Stimulated activated CD8-positive, alpha-beta memory T cell treated with anti-CD3 and anti-CD28 coated beads, Interleukin-12 subunit alpha, Interleukin-12 subunit beta, amount 100 ng/mL, for 24 hours (primary cell): ENCODE results near the gene LIPI.
"Not testable (repeated sequence)": the region's sequence is repeated elsewhere in the genome, so short reads cannot be mapped to it uniquely, and the experiment has no call there.

Experiments used
- DNase-seq: peaks from one replicate; pipeline ENCODE4 v3.0.0-alpha.2; 2020; ENCODE audit errors: extremely low read depth

The LIPI gene

DNA sequence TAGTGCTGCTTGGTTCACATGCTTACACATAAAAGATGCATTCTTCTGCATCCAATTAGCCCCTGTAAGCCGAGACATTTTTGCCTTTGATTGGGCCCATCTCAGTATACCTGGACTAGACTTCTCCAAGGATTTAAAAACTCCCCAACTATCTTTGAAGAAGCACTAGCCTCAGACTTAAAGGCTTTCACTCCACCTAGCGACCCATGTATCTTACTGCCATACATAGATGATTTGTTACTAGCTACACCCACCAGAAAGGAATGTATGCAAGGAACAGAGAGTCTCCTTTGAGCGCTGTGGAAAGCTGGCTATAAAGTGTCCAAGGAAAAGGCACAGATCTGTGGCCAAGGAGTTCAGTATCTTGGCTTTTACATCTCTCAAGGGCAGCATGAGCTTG, 91.7 kb downstream of the LIPI start:
- DNase-seq = no peak

- DNase-seq = no peak
Observed at GRCh38 chr21:14116080-14116481, 94.7 kb downstream of the LIPI start.

DNA sequence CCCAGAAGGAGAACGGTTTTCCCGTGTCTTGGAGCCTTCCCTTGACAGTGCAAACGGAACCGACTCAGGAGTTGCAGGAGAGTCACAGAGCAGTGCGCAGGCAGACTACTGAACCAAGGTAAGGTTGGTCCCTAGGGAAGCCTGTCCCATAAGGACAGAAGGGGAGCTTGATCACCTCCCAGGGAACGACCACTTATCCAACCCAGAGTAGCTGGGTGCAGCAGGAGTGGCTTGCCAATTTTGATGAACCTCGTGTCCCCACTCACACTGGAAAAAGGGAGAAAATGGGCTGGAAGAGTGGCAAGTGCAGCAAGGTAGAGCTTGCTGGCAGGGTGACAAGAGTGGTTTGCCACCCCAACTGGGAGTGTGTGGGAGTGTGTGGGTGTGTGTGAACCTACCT, 95.1 kb downstream of the LIPI start:
- no peak for DNase-seq

DNA sequence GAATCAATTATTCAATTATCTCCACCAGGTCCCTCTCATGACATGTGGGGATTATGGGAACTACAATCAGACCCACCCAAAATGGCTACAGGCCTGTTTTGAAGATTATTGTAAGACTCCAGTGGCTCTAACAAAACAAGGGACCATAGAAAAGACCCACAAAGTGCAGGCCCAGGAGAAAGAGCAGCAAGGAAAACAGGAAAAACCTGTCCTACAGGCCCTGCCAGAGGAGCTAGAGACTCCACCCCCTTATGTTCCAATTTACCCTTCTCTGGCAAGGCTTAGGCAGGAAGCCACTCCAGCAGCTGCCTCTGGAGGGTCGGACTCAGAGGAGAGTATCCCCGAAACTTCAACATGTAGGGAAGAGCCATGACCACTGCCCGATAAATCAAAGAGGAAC, 96.5 kb downstream of the LIPI start:
- DNase-seq = no peak

DNA sequence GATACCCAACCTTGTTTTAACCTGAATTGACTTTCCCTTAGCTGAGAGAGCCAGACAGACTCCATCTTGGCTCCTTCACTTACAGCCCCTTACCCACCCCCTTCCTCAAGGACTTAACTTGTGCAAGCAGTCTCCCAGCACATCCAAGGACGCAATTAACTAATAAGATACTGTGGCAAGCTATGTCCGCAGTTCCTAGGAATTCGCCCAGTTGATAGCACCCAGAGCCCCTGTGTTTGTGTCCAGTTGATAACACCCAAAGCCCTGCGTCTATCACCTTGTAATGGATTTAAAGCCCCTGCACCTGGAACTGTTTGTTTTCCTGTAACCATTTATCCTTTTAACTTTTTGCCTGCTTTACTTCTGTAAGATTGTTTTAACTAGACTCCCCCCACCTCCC, 106.2 kb downstream of the LIPI start:
- not testable (repeated sequence) for DNase-seq

- DNase-seq = no peak
Observed at GRCh38 chr21:14099570-14099969, 111.2 kb downstream of the LIPI start.

DNA sequence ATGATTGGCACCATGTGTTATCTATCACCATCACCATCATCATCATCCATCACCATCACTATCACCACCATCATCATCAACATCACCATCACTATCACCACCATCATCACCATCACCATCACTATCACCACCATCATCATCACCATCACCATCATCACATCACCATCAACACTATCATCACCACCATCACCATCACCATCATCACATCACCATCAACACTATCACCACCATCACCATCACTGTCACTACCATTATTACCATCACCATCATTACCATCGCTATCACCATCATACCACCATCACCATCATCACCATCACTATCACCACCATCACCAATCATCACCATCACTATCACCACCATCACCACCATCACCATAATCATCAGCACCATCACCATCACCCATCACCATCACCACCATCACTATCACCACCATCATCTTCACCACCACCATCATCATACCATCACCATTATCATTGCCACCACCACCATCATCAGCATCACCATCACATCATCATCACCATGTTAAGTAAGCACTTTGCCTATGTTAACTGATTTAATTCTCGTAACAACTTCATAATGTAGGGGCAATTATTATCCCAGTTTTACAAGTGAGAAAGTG, 112.8 kb downstream of the LIPI start:
- DNase-seq = no peak

- no peak for DNase-seq
Observed at GRCh38 chr21:14096577-14096976, 114.2 kb downstream of the LIPI start.

DNA sequence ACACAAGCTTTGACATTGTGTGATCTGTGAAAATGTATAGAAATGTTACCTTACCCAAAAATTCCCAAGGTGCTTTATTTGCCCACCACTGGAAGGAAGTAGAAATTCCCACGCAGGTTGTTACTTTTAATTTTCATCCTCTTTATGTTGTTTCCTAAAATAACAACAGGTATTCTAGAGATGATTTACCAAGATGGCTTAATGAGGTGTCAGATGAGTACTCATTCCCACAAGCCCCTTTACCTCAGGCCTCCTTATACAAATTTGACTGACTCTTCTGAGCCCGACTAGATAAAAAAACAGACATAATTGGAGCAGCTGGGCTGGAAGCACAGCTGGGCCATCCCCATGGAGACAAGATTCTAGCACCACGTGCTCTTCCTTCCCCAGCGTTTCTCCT, 114.6 kb downstream of the LIPI start:
- no peak for DNase-seq

DNA sequence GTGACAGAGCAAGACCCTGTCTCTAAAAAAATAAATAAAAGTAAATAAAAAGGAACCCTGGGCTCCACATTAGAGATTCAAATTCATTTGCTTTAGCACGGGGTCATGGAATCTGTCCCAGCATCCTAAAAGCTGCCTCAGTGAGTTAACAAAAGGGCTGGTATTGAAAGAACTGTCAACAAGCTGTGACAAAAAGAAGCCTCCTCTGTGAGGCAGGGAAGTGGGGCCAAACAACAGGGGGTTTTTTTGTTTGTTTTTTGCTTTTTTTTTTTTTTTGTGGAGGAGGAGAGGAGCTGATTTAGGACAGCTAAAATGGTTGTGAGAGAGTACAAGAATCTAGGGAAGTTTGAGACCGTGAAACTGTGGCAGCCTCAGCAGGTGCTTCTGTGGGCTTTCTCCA, 115.7 kb downstream of the LIPI start:
- DNase-seq = no peak

- DNase-seq = no peak
Observed at GRCh38 chr21:14092834-14093560, 117.8 kb downstream of the LIPI start.

DNA sequence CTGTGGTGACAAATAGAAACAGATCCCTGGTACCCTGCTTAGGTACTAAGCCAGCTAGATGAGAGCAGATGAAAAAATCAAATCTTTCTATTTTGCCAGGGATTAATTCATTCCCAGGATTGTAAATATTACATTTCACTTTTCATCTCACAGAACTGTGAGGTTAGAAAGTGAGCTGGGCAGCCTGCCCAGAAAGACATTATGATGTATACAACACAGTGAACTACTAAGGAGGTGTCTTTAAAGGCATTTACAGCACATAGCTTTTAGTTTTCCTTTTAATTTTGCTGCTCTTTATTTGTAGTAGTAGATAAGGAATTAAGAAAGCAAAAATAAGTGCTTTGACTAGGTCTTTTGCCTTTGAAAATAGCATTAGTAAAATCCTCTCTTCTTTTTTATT, 120.6 kb downstream of the LIPI start:
- not testable (repeated sequence) for DNase-seq

DNA sequence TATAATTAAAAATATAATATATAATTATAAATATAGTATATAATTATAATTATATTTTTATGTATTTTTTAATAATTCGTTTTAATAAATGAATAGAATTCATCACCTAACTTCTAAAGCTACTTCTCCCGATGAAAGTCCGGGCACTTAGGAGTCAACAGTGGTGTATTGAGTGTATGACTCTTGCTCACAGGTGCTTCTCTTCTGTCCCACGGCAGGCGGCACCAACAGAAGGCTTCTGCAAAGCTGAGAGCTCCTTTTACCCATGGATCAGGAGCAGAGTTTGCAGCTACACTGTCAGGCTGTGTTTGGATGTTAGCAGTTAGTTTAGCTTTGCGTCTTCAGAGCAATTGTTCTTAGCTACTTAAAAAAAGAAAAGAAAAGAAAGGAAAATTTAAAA, 122.4 kb downstream of the LIPI start:
- no peak for DNase-seq

GRCh38 chr21:14086553-14086952, 124.2 kb downstream of the LIPI start:
- no peak for DNase-seq

DNA sequence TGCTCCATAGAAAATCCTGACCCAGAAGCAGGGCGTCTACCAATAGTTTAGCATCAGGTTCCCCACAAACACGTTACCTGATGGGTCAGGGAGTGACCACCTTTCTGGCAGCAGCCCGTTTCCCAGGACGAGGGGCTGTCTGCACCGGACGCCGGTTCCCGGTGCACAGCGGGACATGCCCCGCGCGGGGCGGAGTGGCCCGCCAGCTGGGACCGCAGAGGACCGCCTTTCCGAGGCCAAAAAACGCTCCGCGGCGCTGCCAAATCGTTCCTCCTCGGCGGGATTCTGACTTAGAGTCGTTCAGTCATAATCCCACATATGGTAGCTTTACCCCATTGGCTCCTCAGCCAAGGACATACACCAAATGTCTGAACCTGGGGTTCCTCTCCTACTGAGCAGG, 126.1 kb downstream of the LIPI start:
- no peak for DNase-seq

DNA sequence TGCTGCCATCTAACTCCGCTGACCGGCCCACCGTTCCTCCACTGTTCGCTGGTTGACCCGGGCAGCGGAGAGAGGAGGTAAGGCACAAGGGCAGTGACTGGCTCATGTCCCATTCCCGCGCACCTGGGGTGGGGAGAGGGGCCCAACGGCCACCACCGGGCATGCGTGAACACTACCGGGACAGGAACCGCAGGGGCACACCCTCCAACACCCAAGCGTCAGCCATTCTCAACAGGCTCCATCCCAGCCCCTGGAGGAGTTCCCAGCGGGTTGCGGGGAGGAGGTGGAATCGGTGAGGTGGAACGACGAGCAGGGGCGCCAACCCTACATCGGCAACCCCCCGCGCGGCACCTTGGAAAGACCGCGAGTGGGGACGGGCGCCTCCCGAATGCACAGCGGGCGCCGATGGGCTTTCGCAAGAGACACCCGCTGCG, 126.7 kb downstream of the LIPI start:
- DNase-seq = no peak

- no peak for DNase-seq
Observed at GRCh38 chr21:14080764-14081096, 130.0 kb downstream of the LIPI start.

DNA sequence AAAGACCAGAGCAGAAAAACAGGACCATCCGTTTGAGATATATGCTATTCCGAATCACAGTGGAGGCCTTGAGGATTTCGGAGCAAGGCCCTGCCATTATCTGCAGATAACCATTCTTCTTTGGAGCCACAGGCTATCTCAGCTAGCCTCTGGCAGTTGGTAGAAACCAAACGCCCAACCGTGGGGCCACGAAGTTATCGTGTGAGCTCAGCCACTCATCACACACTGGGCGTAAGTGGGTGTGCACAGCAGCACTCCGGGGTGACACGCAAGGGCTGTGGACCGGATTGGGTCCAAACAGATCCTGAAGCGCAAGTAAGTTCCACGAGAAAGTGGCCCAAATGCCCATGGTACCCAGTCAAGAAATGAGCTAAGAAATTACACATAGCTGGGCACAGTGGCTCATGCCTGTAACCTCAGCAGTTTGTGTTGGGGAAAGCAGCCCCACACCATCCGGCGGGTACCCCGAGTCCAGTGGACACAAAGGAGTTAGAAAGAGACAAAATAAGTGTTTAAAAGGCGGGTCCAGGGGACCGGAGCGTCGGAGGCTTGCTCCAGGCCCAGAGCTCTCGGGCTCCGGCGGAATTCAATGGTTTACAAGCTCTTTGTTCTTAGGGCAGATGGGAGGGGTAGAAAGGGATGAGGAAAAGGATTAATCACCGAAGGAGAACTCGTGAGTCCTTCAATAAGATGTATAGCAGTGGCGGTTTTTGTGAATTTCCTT, 130.6 kb downstream of the LIPI start:
- no peak for DNase-seq

DNA sequence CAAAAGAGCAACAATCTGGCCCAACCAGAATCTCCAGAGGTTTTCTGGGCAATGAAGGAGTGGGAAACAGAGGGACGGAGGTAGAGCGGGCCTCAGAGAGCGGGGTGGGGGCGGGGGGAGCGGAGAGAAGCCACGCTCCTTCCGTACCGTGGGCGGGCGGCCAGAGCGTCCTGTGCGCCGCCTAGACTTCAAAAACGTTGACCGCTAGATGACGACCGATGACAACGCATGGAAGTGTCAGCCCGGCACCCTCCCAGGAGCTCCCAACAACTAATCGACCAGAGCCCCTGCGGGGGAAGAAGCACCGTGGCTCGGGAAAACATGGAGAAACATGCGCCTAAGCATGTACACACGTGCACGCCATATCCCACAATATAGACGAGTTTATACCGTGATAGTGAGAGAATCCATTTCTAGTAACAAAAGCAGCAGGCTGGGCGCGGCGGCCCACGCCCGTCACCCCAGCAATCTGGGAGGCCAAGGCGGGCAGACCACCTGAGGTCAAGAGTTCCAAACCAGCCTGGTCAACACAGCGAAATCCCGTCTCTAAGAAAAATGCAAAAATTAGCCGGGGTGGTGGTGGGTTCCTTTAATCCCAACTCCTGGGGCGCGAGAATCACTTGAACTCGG, 131.9 kb downstream of the LIPI start:
- DNase-seq = no peak

DNA sequence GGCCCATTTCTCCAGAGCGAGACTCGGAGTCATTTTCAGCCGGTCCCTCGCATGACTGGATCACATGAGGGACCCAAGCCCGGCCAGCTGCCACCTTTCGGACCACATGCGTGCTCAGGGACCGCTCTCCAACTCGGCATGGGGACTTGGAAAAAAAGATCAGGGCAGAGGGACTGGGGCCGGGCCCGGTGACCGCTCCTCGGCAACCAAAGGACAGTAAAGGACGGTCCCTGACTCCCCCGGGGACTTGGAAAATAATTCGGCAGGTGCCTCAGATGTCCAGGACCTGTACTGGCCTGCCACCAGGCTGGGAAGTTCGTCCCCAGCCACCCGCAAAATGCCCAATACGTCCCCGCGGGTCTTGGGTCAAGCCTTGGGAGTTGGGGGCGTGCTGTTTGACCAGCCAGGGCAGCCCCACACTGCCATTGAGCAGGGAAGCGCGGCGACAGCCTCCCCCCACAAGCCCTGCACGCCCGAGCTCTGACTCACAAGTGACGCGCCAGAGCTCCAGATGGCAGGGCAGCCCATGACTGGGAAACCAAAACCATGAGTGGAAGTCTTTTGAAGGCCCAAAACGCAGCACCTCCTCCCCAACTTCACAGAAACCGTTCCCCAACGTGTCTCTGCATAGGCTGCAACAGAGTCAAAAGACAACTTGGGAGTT, 134.5 kb downstream of the LIPI start:
- no peak for DNase-seq

DNA sequence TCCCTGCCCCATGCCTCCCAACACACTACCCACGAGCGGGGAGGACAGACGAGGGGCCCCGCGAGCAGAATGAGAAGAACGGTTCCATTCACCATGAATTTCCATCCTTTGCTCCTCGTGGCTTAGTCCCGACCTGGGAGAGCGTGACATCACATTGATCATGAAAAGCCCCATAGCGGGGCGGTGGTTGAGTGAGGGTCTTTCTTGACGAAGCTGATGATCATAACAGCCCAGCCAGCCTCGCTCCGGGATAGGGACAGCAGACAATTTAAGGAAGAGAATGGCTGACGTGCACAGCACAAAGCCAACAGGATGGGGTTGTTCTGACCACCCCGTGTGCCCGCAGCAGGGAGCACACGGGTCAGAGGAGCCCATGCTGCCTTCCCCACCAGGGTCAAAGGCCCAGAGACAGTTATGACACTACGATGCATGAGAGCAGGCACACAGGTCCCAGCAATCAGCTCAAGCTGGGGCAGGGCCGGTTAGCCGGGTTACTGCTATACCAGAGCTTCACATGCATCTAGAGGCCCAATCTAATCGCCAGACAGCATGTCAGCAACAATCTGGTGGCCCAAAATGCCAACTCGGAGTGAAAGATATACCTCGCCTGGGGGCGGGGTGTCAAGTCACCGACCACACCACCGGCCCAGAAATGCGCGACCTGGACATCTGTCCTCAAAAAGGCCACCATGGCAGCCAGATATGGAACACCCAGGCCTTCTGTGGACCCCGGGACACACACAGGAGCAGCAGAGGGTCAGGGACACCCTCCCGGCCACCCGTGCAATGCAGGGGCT, 135.2 kb downstream of the LIPI start:
- DNase-seq = no peak
